K562 (cell line): ENCODE results near the gene MRTFB. TPM values are rescaled to one million over a fixed set of nuclear protein-coding genes. Genes with fewer than 3 reads are reported as not detected.
A peak's percentile ranks its signal among the peaks of the same experiment; 100 is the strongest.

Experiments used
- ATAC-seq: fragments of 200-7000 bp; cut with Tn5 transposase; 3 replicates; pipeline ENCODE4 v1.9.1; 2020; ENCODE audit warnings: moderate library complexity
- BruUV-seq: library from RNA; stranded (reverse); fragments of 400-500 nt; replicated peaks from 2 replicates; lab custom pipeline; 2021; lab: Mats Ljungman, UMichigan
- CTCF ChIA-PET: fragments of 300-600 bp; formaldehyde crosslinking; extraction: SDS; loops from one replicate; lab custom pipeline; 2021; ENCODE audit warnings: low intra/inter-chr PET ratio; lab: Yijun Ruan, JAX
- POLR2A ChIA-PET: fragments of 300-600, 350-650 bp; sonication (Branson Sonifier 250); formaldehyde crosslinking; extraction: SDS; loops from one replicate; lab custom pipeline; 2021; ENCODE audit warnings: antibody characterized with exemption, inconsistent platforms; lab: Yijun Ruan, JAX
- DNase-seq, 4 experiments: peaks; one replicate each; pipeline versions ENCODE4 v3.0.0 to v3.0.0-alpha.2; 2011 to 2018; ENCODE audit warnings: low spot score in 3 of 4, mixed read lengths in 3 of 4; ENCODE audit errors: extremely low read depth in 1 of 4
- FAIRE-seq: peaks from 2 replicates; lab custom pipeline; 2011; peaks lifted over from hg19 to GRCh38; lab: Jason Lieb, UNC
- H2AFZ ChIP-seq: 2 replicates; pipeline ENCODE4 v1.6.0; 2011; ENCODE audit warnings: low read depth, low read length, control low read depth, inconsistent platforms
- H3K27ac ChIP-seq: fragments of 200-600 bp; 3 replicates; pipeline ENCODE4 v1.8.0; 2011; ENCODE audit warnings: low read depth, mild to moderate bottlenecking, control low read depth, inconsistent platforms, low read length, moderate library complexity, mixed read lengths; ENCODE audit errors: extremely low read depth
- H3K27me3 ChIP-seq, 2 experiments: fragments of 300-600 bp in 1 of 2; 2 replicates in 1 of 2; 3 replicates in 1 of 2; pipeline versions ENCODE4 v1.6.0 to v1.8.0; 2011; ENCODE audit warnings: inconsistent platforms in 2 of 2, low read length in 2 of 2, mild to moderate bottlenecking in 1 of 2, mixed read lengths in 1 of 2, moderate library complexity in 1 of 2; ENCODE audit not compliant: control insufficient read depth in 2 of 2, insufficient read depth in 2 of 2
- H3K36me3 ChIP-seq: fragments of 300-600 bp; 3 replicates; pipeline ENCODE4 v1.8.0; 2011; ENCODE audit warnings: mild to moderate bottlenecking, low read length, inconsistent platforms; ENCODE audit not compliant: control insufficient read depth, insufficient read depth
- H3K4me1 ChIP-seq, 2 experiments: fragments of 200-600 bp in 1 of 2; replicated peaks in 1 of 2; 2 replicates in 1 of 2; 3 replicates in 1 of 2; pipeline versions ENCODE4 v1.5.1 to v1.8.0; 2011; ENCODE audit warnings: inconsistent platforms in 2 of 2, low read length in 2 of 2, mild to moderate bottlenecking in 1 of 2, mixed read lengths in 1 of 2, moderate library complexity in 1 of 2; ENCODE audit not compliant: control insufficient read depth in 2 of 2, insufficient read depth in 2 of 2
- H3K4me2 ChIP-seq: 2 replicates; pipeline ENCODE4 v1.6.1; 2011; ENCODE audit warnings: low read length, control low read depth, inconsistent platforms, mixed read lengths; ENCODE audit not compliant: insufficient read depth
- H3K4me3 ChIP-seq: fragments of 200-600 bp; sonication (generic), shearing (Covaris generic); 2 replicates; pipeline ENCODE4 v1.5.1; 2016; ENCODE audit warnings: control low read depth, inconsistent platforms
- H3K79me2 ChIP-seq: fragments of 200-600 bp; 3 replicates; pipeline ENCODE4 v1.8.0; 2011; ENCODE audit warnings: low read length, inconsistent platforms; ENCODE audit not compliant: control insufficient read depth, insufficient read depth
- H3K9ac ChIP-seq, 2 experiments: 2 replicates each; pipeline versions ENCODE4 v1.6.0 to v1.6.1; 2011; ENCODE audit warnings: low read depth in 2 of 2, low read length in 2 of 2, control low read depth in 1 of 2, inconsistent platforms in 1 of 2, mild to moderate bottlenecking in 1 of 2, mixed read lengths in 1 of 2; ENCODE audit not compliant: insufficient read depth in 1 of 2
- H3K9me1 ChIP-seq: one replicate; pipeline ENCODE4 v1.6.0; 2011; ENCODE audit warnings: inconsistent platforms, mild to moderate bottlenecking, low read length, moderate library complexity; ENCODE audit not compliant: control insufficient read depth, insufficient read depth
- H3K9me3 ChIP-seq: replicated peaks from 2 replicates; pipeline ENCODE4 v1.5.1; 2011; ENCODE audit warnings: low read depth, low read length, inconsistent platforms; ENCODE audit not compliant: control insufficient read depth, insufficient read depth
- H4K20me1 ChIP-seq: replicated peaks from 2 replicates; pipeline ENCODE4 v1.6.1; 2011; ENCODE audit warnings: low read length, inconsistent platforms, mixed read lengths; ENCODE audit not compliant: control insufficient read depth, insufficient read depth
- ATF3 ChIP-seq, 2 experiments: fragments of 450-650 bp in 1 of 2; sonication (generic) in 1 of 2; formaldehyde crosslinking in 1 of 2; IDR thresholded peaks in 1 of 2; conservative IDR thresholded peaks in 1 of 2; 2 replicates each; pipeline versions ENCODE4 v1.6.1 to v1.8.1; 2016 to 2023; ENCODE audit warnings: mild to moderate bottlenecking in 2 of 2, moderate library complexity in 2 of 2, inconsistent platforms in 1 of 2, missing genetic modification reagents in 1 of 2
- CEBPG ChIP-seq, 3 experiments: fragments of 200-800 bp in 1 of 3; sonication (Bioruptor generic) in 1 of 3; sonication (generic) in 1 of 3; formaldehyde crosslinking in 1 of 3; IDR thresholded peaks in 2 of 3; conservative IDR thresholded peaks in 1 of 3; 2 replicates each; pipeline versions ENCODE4 v1.6.1 to v1.8.0; 2016 to 2022; ENCODE audit warnings: missing compliant biosample characterization in 2 of 3, missing genetic modification characterization in 2 of 3, mild to moderate bottlenecking in 1 of 3, missing genetic modification reagents in 1 of 3
- CXXC5 ChIP-seq: fragments of 250-450 bp; sonication (Bioruptor Pico); IDR thresholded peaks from 2 replicates; pipeline ENCODE4 v1.8.0; 2022; ENCODE audit warnings: inconsistent platforms, mild to moderate bottlenecking, moderate library complexity
- ETS2 ChIP-seq: IDR thresholded peaks from 2 replicates; pipeline ENCODE4 v1.6.1; 2016; ENCODE audit warnings: borderline replicate concordance, missing genetic modification characterization, mild to moderate bottlenecking, moderate library complexity, missing compliant biosample characterization; ENCODE audit not compliant: poor library complexity, severe bottlenecking
- GATAD2A ChIP-seq: fragments of 450-650 bp; IDR thresholded peaks from 2 replicates; pipeline ENCODE4 v1.6.1; 2017
- HDAC1 ChIP-seq, 2 experiments: fragments of 450-650 bp; IDR thresholded peaks; 2 replicates each; pipeline ENCODE4 v1.6.1; 2016 to 2017; ENCODE audit warnings: inconsistent platforms in 1 of 2, mild to moderate bottlenecking in 1 of 2, moderate library complexity in 1 of 2
- HDGF ChIP-seq: fragments of 450-650 bp; IDR thresholded peaks from 2 replicates; pipeline ENCODE4 v1.6.1; 2016
- NR4A1 ChIP-seq, 2 experiments: fragments of 250-450 bp in 1 of 2; fragments of 450-650 bp in 1 of 2; sonication (Bioruptor Pico) in 1 of 2; IDR thresholded peaks; 2 replicates each; pipeline versions ENCODE4 v1.4.0 to v1.6.1; 2016 to 2020; ENCODE audit warnings: mild to moderate bottlenecking in 2 of 2, missing compliant biosample characterization in 1 of 2, missing genetic modification characterization in 1 of 2, moderate library complexity in 1 of 2
- PCBP2 ChIP-seq: fragments of 200-400 bp; formaldehyde crosslinking; IDR thresholded peaks from 2 replicates; pipeline ENCODE4 v1.6.1; 2018; ENCODE audit warnings: low read length, low read depth, mild to moderate bottlenecking, moderate library complexity; ENCODE audit not compliant: poor library complexity, severe bottlenecking
- RNF2 ChIP-seq: sonication (generic); IDR thresholded peaks from 2 replicates; pipeline ENCODE4 v1.6.1; 2016
- SMARCC2 ChIP-seq: fragments of 450-650 bp; IDR thresholded peaks from 2 replicates; pipeline ENCODE4 v1.6.1; 2017; ENCODE audit warnings: antibody characterized with exemption, moderate library complexity, mild to moderate bottlenecking, low read depth
- SRSF9 ChIP-seq: fragments of 200-400 bp; formaldehyde crosslinking; IDR thresholded peaks from 2 replicates; pipeline ENCODE4 v1.6.1; 2017; ENCODE audit warnings: low read depth, low read length, borderline replicate concordance
- ZNF121 ChIP-seq: sonication (generic); formaldehyde crosslinking; conservative IDR thresholded peaks from 2 replicates; pipeline ENCODE4 v1.8.0; 2022; ENCODE audit warnings: missing genetic modification reagents
- ZZZ3 ChIP-seq: fragments of 450-650 bp; IDR thresholded peaks from 2 replicates; pipeline ENCODE4 v1.6.1; 2016; ENCODE audit warnings: antibody characterized with exemption, mild to moderate bottlenecking, moderate library complexity
- WGBS: fragments of 100-300 bp; shearing (Covaris generic); methylation state at CpG from one replicate; pipeline ENCODE4 v1.1.6; 2016; ENCODE audit warnings: low coverage, mixed read lengths; ENCODE audit not compliant: insufficient coverage; ENCODE audit errors: missing lambda C conversion rate; 5-methylcytosine and 5-hydroxymethylcytosine counted together
- in situ Hi-C: fragments of 300-500 bp; cut with MboI; formaldehyde crosslinking; loops from 4 replicates; pipeline ENCODE4 v1.15.0; 2018; ENCODE audit warnings: inconsistent platforms, mixed read lengths
- intact Hi-C: fragments of 100-400 bp; cut with micrococcal nuclease; formaldehyde crosslinking; loops from 2 replicates; pipeline ENCODE4 v1.14.2; 2022
- polyA plus RNA-seq, 8 experiments: library from polyadenylated mRNA; depleted of rRNA in 4 of 8; stranded (reverse) in 5 of 8; unstranded in 3 of 8; fragments of >200 nt; fragmentation: Nextera tagmentation in 2 of 8; fragmentation: Illumina TruSeq in 1 of 8; extraction: Ambion mirVana in 2 of 8; extraction: Trizol in 1 of 8; gene quantifications; 2 replicates each; pipeline versions ENCODE4 v1.2.1 to v1.2.3, GENCODE V29; 2011 to 2014; ENCODE audit warnings: inconsistent platforms in 1 of 8, missing spikeins in 1 of 8
- total RNA-seq, 7 experiments: library from RNA; depleted of rRNA in 6 of 7; stranded (reverse); fragments of >200 nt in 6 of 7; fragmentation: Illumina TruSeq in 2 of 7; extraction: Trizol in 2 of 7; gene quantifications; 2 replicates each; pipeline versions ENCODE4 v1.2.1 to v1.2.3, GENCODE V29; 2011 to 2021; ENCODE audit warnings: low replicate concordance in 1 of 7
- TF ChIP-seq, protein P1 (sequence below): sonication (generic); formaldehyde crosslinking; IDR thresholded peaks from 2 replicates; pipeline ENCODE4 v1.8.0; 2022; ENCODE audit warnings: mild to moderate bottlenecking, low read depth, missing genetic modification reagents
- TF ChIP-seq, protein P2 (sequence below), 3 experiments: fragments of 200-800 bp in 1 of 3; sonication (Bioruptor generic) in 1 of 3; sonication (generic) in 1 of 3; formaldehyde crosslinking in 1 of 3; IDR thresholded peaks; 2 replicates each; pipeline versions ENCODE4 v1.6.1 to v1.8.0; 2016 to 2022; ENCODE audit warnings: mild to moderate bottlenecking in 2 of 3, missing compliant biosample characterization in 2 of 3, missing genetic modification characterization in 2 of 3, missing genetic modification reagents in 1 of 3
- TF ChIP-seq, protein P3 (sequence below): IDR thresholded peaks from 2 replicates; pipeline ENCODE4 v1.6.1; 2014; ENCODE audit warnings: antibody characterized with exemption

The MRTFB gene
- total and polyA plus RNA-seq, 9 of the 15 experiments (the other 6 are each of a cell fraction or from before 2014, with no cell fraction given): 2.2 to 12.7 (median 7.0) TPM

GRCh38 chr16:14308368-14308723 is 237.2 kb downstream of the MRTFB start:
- no peak for DNase-seq
- in situ Hi-C loops (no loop called here), intact Hi-C loops (no loop called here)
- ChIA-PET POLR2A (no interaction called here), CTCF (no interaction called here)
- Histone ChIP-seq H3K4me3 (no peak overlapping the region), H3K4me1 (peaks cover 35 to 55% of the 10 kb centered on the region in 2 experiments), H3K9me3 (no peaks in the 10 kb centered on the region), H3K27me3 (no peaks in the 10 kb centered on the region), H3K36me3 (no peaks in the 10 kb centered on the region; the same call in 2 of the 3 replicates), H3K9ac (peak overlapping the region in 1 of 2 experiments; percentile 88; a peak in 1 of 4 replicates), H4K20me1 (no peaks in the 10 kb centered on the region), H2AFZ (peak overlapping the region; percentile 43; the same call in 1 of the 2 replicates), H3K79me2 (peaks cover 82% of the 10 kb centered on the region), H3K4me2 (peak overlapping the region; percentile 57; the same call in 1 of the 2 replicates), H3K27ac (no peak overlapping the region), H3K9me1 (no peaks in the 10 kb centered on the region)
- no TSS peak for BruUV-seq
- 83% methylated on average over 1 of the region's 1 CpG for WGBS
- no peak for ATAC-seq
- no peak for FAIRE-seq
- no peak for TF ChIP-seq CXXC5 (CRISPR knock-in tag)
- TF ChIP-seq ZNF121 (CRISPR knock-in tag): peak; percentile 85
- TF ChIP-seq ZZZ3: no peak
- TF ChIP-seq HDAC1 (IDR thresholded peaks at IDR 0.05): no peak
- TF ChIP-seq NR4A1 (CRISPR knock-in tag; IDR thresholded peaks at IDR 0.05): no peak
- no peak for TF ChIP-seq NR4A1 (tag; IDR thresholded peaks at IDR 0.05)
- TF ChIP-seq HDGF: no peak
- TF ChIP-seq, protein P1, sequence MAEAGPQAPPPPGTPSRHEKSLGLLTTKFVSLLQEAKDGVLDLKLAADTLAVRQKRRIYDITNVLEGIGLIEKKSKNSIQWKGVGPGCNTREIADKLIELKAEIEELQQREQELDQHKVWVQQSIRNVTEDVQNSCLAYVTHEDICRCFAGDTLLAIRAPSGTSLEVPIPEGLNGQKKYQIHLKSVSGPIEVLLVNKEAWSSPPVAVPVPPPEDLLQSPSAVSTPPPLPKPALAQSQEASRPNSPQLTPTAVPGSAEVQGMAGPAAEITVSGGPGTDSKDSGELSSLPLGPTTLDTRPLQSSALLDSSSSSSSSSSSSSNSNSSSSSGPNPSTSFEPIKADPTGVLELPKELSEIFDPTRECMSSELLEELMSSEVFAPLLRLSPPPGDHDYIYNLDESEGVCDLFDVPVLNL (CRISPR knock-in tag): no peak
- TF ChIP-seq PCBP2: no peak
- TF ChIP-seq RNF2: no peak
- TF ChIP-seq SRSF9: no peak
- TF ChIP-seq ETS2: no peak
- no peak for TF ChIP-seq SMARCC2
- no peak for TF ChIP-seq CEBPG (CRISPR knock-in tag; IDR thresholded peaks at IDR 0.05)
- no peak for TF ChIP-seq CEBPG (tag; conservative IDR thresholded peaks at IDR 0.05 in 1 of 2, IDR thresholded peaks at IDR 0.05 in 1 of 2)
- no peak for TF ChIP-seq GATAD2A
- no peak for TF ChIP-seq ATF3 (IDR thresholded peaks at IDR 0.05)
- no peak for TF ChIP-seq ATF3 (CRISPR knock-in tag; conservative IDR thresholded peaks at IDR 0.05)
- TF ChIP-seq, protein P2, sequence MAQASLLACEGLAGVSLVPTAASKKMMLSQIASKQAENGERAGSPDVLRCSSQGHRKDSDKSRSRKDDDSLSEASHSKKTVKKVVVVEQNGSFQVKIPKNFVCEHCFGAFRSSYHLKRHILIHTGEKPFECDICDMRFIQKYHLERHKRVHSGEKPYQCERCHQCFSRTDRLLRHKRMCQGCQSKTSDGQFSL (CRISPR knock-in tag; IDR thresholded peaks at IDR 0.05): no peak
- TF ChIP-seq, protein P2 (tag; IDR thresholded peaks at IDR 0.05): 0 out of 4 replicates have a peak, but pooled peaks of 1 of the 2 experiments have one; percentile 18
- TF ChIP-seq, protein P3, sequence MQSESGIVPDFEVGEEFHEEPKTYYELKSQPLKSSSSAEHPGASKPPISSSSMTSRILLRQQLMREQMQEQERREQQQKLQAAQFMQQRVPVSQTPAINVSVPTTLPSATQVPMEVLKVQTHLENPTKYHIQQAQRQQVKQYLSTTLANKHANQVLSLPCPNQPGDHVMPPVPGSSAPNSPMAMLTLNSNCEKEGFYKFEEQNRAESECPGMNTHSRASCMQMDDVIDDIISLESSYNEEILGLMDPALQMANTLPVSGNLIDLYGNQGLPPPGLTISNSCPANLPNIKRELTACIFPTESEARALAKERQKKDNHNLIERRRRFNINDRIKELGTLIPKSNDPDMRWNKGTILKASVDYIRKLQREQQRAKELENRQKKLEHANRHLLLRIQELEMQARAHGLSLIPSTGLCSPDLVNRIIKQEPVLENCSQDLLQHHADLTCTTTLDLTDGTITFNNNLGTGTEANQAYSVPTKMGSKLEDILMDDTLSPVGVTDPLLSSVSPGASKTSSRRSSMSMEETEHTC: no peak
